Brain microvascular endothelial cell (primary cell): Measurements from ENCODE around the gene TRAPPC11.

Experiments
- DNase-seq: peaks from one replicate; pipeline ENCODE4 v3.0.0-alpha.2; 2020
- H3K27ac ChIP-seq: fragments of 250-450 bp; sonication (Bioruptor Pico); 2 replicates; pipeline ENCODE4 v1.5.1; 2020; ENCODE audit warnings: mild to moderate bottlenecking, moderate library complexity
- H3K27me3 ChIP-seq: fragments of 250-450 bp; sonication (Bioruptor Pico); replicated peaks from 2 replicates; pipeline ENCODE4 v1.5.1; 2020; ENCODE audit warnings: mild to moderate bottlenecking
- H3K36me3 ChIP-seq: fragments of 250-450 bp; sonication (Bioruptor Pico); replicated peaks from 2 replicates; pipeline ENCODE4 v1.5.1; 2020; ENCODE audit warnings: mild to moderate bottlenecking
- H3K4me3 ChIP-seq: 2 replicates; pipeline ENCODE4 v1.5.1; 2011; ENCODE audit warnings: low read depth, mild to moderate bottlenecking, control low read depth, low read length, moderate library complexity
- in situ Hi-C: cut with HindIII; loops from 2 replicates; pipeline ENCODE4 v1.10.0; 2017; ENCODE audit warnings: low sequenced_read_pairs, low pct_ligation_motif_present
- TF ChIP-seq, protein P1 (sequence below): IDR thresholded peaks from 2 replicates; pipeline ENCODE4 v1.5.1; 2011; ENCODE audit warnings: low read depth, mild to moderate bottlenecking, moderate library complexity, low read length, control low read depth, inconsistent platforms; ENCODE audit errors: missing control alignments

TRAPPC11 gene

DNA sequence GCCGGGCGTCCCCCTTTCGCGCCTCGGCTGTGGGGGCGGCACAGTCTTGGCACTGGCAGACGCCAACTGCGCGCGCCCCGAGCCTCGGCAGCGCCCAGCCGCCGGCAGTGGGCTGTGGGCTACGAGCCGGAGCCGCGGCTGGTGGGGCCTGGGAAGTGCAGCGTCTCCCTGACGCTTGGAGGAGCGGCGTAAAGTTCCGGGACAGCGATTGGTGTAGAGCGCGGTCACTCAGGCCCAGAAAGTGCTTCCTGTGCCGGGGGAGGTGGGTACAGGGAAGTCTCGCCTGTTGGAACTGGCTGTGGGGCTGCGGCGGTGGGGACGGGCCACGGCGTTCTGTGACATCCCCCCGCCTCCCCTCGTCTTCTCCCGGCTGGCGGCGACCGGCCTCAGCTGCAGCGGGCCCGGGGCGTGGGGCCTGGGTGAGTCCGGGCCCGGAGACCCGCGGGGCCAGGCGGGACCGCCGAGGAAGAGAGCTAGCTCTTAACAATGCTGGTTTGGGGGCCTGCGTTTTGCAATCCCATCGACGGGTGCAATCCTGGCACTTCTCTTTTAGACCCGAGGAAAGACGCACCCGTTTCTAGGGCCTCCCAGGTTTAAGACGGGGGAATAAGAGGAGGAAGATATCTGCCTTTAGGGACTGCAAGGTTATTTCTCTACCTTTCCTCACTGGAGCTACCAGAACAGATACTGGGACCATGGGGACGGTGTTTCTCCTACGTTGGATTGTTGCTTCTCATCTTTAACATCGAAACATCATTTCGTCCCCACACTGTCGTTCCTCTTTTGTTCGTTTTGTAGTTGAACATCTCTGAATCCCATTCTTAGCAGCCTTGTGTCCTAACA lies at the start of gene TRAPPC11, which contains the start of gene RWDD4:
Gene TRAPPC11 (plus strand): TSS at position 265 of the 843 bp plus-strand sequence. CDS start 4,575 bp downstream, outside the sequence.
Gene RWDD4 (minus strand): TSS at position 157 of the 843 bp plus-strand sequence. CDS start 233 bp downstream, outside the sequence.
- H3K4me3 ChIP-seq = peak within 1 kb of the TSS; percentile 70
- H3K27ac ChIP-seq = peak within 1 kb of the TSS; percentile 87
- no peaks in the 10 kb centered on the region for H3K27me3 ChIP-seq
- peak; percentile 99 for DNase-seq
- no peaks in the 10 kb centered on the region for H3K36me3 ChIP-seq
- in situ Hi-C loops = no loop called here
- TF ChIP-seq, protein P1, sequence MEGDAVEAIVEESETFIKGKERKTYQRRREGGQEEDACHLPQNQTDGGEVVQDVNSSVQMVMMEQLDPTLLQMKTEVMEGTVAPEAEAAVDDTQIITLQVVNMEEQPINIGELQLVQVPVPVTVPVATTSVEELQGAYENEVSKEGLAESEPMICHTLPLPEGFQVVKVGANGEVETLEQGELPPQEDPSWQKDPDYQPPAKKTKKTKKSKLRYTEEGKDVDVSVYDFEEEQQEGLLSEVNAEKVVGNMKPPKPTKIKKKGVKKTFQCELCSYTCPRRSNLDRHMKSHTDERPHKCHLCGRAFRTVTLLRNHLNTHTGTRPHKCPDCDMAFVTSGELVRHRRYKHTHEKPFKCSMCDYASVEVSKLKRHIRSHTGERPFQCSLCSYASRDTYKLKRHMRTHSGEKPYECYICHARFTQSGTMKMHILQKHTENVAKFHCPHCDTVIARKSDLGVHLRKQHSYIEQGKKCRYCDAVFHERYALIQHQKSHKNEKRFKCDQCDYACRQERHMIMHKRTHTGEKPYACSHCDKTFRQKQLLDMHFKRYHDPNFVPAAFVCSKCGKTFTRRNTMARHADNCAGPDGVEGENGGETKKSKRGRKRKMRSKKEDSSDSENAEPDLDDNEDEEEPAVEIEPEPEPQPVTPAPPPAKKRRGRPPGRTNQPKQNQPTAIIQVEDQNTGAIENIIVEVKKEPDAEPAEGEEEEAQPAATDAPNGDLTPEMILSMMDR = peak; percentile 28

DNA sequence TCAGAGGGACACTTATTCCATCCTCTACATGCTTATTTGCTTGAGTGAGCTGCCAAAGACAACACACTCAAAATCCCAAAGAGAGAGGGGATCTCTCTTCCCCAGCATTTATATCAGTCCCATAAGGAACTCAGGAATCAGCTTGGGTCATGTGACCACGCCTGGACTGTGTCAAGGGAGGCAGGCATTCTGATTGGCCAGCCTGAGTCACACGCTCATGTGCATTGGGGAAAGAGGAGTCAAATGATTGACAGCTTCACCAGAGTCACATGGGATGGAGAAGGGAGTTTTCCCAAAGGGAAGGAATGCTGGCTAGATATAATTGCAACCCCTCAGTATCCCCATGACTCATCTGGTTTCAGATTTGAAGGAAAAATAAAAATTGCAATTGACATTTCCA lies 49.1 kb upstream of the TRAPPC11 start:
- no peaks in the 10 kb centered on the region for H3K36me3 ChIP-seq
- peak; percentile 56 for DNase-seq
- no peak overlapping the region for H3K4me3 ChIP-seq
- no peaks in the 10 kb centered on the region for H3K27me3 ChIP-seq
- TF ChIP-seq, protein P1 = no peak
- H3K27ac ChIP-seq = no peak overlapping the region
- in situ Hi-C loops = no loop called here

DNA sequence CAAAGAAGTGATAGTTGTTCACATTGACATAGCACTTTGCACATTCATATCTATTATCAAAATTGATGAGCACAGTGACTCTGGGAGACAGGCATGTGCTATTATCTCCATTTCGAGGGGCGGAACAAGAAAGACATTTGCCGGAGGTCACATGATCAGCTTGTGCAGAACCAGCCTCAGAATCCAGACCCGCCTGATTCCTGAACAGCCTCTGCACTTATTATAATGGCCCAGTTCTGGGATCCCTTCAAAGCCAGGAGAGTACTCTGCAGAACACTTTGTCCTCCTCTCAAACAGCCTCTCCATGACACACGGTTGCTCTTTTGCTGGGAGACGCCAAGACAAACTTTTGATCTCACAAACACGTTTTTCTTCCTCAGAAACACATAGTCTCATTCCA lies 48.5 kb upstream of the TRAPPC11 start:
- Histone ChIP-seq H3K27ac (no peak overlapping the region), H3K36me3 (no peaks in the 10 kb centered on the region), H3K4me3 (no peak overlapping the region), H3K27me3 (no peaks in the 10 kb centered on the region)
- TF ChIP-seq, protein P1 = no peak
- in situ Hi-C loops = no loop called here
- DNase-seq = no peak

DNA sequence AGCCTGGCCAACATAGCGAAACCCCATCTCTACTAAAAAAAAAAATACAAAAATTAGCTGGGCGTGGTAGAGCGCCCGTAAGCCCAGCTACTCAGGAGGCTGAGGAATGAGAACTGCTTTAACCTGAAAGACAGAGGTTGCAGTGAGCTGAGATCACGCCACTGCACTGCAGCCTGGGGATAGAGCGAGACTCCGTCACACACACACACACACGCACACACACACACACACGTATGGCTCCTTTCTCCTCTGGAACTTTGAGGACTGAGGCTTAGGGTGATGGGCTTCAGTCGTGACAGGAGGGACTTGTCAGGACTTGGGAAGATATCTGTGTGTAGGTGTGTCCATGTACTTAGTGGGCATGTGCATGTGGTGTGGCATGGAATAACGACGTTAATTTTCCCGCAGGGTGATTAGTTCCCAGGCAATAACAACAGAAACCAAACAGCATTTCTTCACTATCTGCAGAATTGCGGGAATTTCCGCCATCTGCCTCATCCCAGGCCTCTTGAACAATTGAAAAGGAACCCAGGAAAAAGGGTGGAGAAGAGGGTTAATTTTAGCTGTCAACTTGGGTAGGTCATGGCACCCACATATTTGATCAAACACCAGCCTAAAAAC lies 47.8 kb upstream of the TRAPPC11 start:
- in situ Hi-C loops = no loop called here

DNA sequence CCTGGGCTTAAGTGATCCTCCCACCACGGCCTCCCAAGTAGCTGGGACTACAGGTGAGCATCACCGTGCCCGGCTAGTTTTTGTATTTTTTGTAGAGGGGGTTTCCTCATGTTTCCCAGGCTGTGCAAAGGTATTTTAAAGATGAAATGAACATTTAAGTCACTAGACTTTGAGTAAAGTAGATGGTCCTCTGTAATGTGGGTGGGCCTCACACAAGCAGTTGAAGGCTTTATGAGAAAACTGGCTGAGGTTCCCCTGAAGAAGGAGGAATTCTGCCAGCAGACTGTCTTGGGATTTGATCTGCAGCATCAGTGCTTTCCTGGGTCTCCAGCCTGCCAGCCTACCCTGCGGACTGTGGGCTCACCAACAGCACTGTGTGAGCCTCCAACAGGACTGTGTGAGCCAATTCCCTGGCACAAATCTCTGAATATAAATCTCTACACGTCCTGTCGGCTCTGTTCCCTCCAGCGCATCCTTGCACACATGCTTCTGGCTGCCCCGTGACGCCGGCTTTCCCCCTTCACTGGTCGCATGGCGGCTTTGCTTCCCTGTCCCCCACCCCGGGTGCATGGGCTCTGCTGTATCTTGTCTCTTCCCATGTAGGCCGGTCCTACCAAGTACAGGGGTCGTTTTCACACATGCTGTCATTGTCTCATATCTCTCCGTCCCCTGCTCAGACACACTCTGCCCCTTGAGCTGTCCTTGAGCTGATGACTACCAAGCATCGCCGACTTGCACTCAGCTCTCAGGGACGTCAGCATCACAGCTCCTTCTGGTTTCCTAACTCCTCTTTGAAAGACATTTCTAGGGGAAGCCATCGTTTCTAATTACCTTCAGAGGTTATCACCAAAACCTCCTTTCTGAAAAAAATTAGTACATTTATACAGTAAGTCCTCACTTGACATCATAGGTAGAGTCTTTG lies 46.5 kb upstream of the TRAPPC11 start:
- Histone ChIP-seq H3K4me3 (no peak overlapping the region), H3K27me3 (no peaks in the 10 kb centered on the region), H3K27ac (no peak overlapping the region), H3K36me3 (no peaks in the 10 kb centered on the region)
- no peak for DNase-seq
- TF ChIP-seq, protein P1 = no peak
- in situ Hi-C loops = no loop called here

More for the DNA sequence above, 47.8 kb upstream of the TRAPPC11 start:
- Histone ChIP-seq H3K27me3 (no peaks in the 10 kb centered on the region), H3K27ac (no peak overlapping the region), H3K36me3 (no peaks in the 10 kb centered on the region), H3K4me3 (no peak overlapping the region)
- TF ChIP-seq, protein P1 = no peak
- no peak for DNase-seq
